NCI-H128 (cell line): Measurements from ENCODE around the gene SETD3.

Experiments used
- DNase-seq: peaks from one replicate; lab custom pipeline; 2025; ENCODE audit not compliant: unreplicated experiment; lab: John Stamatoyannopoulos, UW

SETD3 gene

GRCh38 chr14:99401211-99401610, 79.4 kb downstream of the SETD3 start:
- DNase-seq = no peak

GRCh38 chr14:99397698-99398097, 83.0 kb downstream of the SETD3 start:
- no peak for DNase-seq

GRCh38 chr14:99395909-99396530, 84.6 kb downstream of the SETD3 start:
- peak; percentile 84 for DNase-seq

GRCh38 chr14:99394602-99395156, 86.0 kb downstream of the SETD3 start:
- no peak for DNase-seq

GRCh38 chr14:99393059-99393655, 87.5 kb downstream of the SETD3 start:
- DNase-seq = no peak

- DNase-seq = no peak
Observed at GRCh38 chr14:99391671-99392070, 89.0 kb downstream of the SETD3 start.

- DNase-seq = no peak
Observed at GRCh38 chr14:99389174-99389826, 91.4 kb downstream of the SETD3 start.

GRCh38 chr14:99388286-99388685, 92.4 kb downstream of the SETD3 start:
- no peak for DNase-seq

- no peak for DNase-seq
Observed at GRCh38 chr14:99387880-99388279, 92.8 kb downstream of the SETD3 start.

GRCh38 chr14:99384450-99385417, 95.9 kb downstream of the SETD3 start:
- no peak for DNase-seq

GRCh38 chr14:99383472-99384449, 96.9 kb downstream of the SETD3 start:
- no peak for DNase-seq

- no peak for DNase-seq
Observed at GRCh38 chr14:99382781-99383471, 97.7 kb downstream of the SETD3 start.

- DNase-seq = no peak
Observed at GRCh38 chr14:99382071-99382470, 98.6 kb downstream of the SETD3 start.

- no peak for DNase-seq
Observed at GRCh38 chr14:99381688-99382060, 99.0 kb downstream of the SETD3 start.

GRCh38 chr14:99380991-99381687, 99.5 kb downstream of the SETD3 start:
- DNase-seq = no peak

- no peak for DNase-seq
Observed at GRCh38 chr14:99380402-99380801, 100.3 kb downstream of the SETD3 start.

- DNase-seq = peak; percentile 28
Observed at GRCh38 chr14:99378782-99379214, 101.9 kb downstream of the SETD3 start.

GRCh38 chr14:99377951-99378350, 102.7 kb downstream of the SETD3 start:
- DNase-seq = no peak

- no peak for DNase-seq
Observed at GRCh38 chr14:99374964-99375363, 105.7 kb downstream of the SETD3 start.
